ENCODE measurements around the gene DUS1L. TPM values are rescaled to one million over a fixed set of nuclear protein-coding genes. Genes with fewer than 3 reads are reported as not detected.

DUS1L gene
- total RNA-seq, 1 donor from 2014 or later: 18.8 TPM

- no peak for FAIRE-seq
- no peak for DNase-seq (ENCODE audit: low spot score in 2 of 2)
Observed at GRCh38 chr17:82060001-82060380, 5.6 kb downstream of the DUS1L start.

GRCh38 chr17:82059272-82060000 is 6.2 kb downstream of the DUS1L start:
- DNase-seq (ENCODE audit: low spot score in 2 of 2): no peak
- no peak for FAIRE-seq

GRCh38 chr17:82058855-82059249 is 6.8 kb downstream of the DUS1L start:
- DNase-seq (ENCODE audit: low spot score in 2 of 2): no peak
- no peak for FAIRE-seq

- DNase-seq (ENCODE audit: low spot score in 2 of 2): no peak
Observed at GRCh38 chr17:82058230-82058854, 7.3 kb downstream of the DUS1L start.

GRCh38 chr17:82056729-82057621 is 8.6 kb downstream of the DUS1L start:
- no peak for DNase-seq (ENCODE audit: low spot score in 2 of 2)
- FAIRE-seq: no peak

More at GRCh38 chr17:82058230-82058854, 7.3 kb downstream of the DUS1L start:
- no peak for FAIRE-seq

- FAIRE-seq: no peak
- DNase-seq (ENCODE audit: low spot score in 2 of 2): no peak
Observed at GRCh38 chr17:82055965-82056728, 9.5 kb downstream of the DUS1L start.

GRCh38 chr17:82055023-82055964 is 10.3 kb downstream of the DUS1L start:
- DNase-seq (ENCODE audit: low spot score in 2 of 2): no peak
- FAIRE-seq: no peak

GRCh38 chr17:82054351-82055022 is 11.1 kb downstream of the DUS1L start:
- FAIRE-seq (no peak), DNase-seq (ENCODE audit: low spot score in 2 of 2) (no peak)

- no peak for FAIRE-seq
- DNase-seq (ENCODE audit: low spot score in 2 of 2): no peak
Observed at GRCh38 chr17:82053556-82054263, 11.9 kb downstream of the DUS1L start.

- DNase-seq (ENCODE audit: low spot score in 2 of 2) (no peak), FAIRE-seq (no peak)
Observed at GRCh38 chr17:82053130-82053529, 12.5 kb downstream of the DUS1L start.

GRCh38 chr17:82052638-82053059 is 13.0 kb downstream of the DUS1L start:
- DNase-seq (ENCODE audit: low spot score in 2 of 2): no peak
- FAIRE-seq: no peak

GRCh38 chr17:82051776-82052637 is 13.6 kb downstream of the DUS1L start, which contains the start of the genes GPS1 and RFNG:
Gene GPS1 (plus strand): TSS chr17:82051898. CDS start chr17:82051932, 34 bp downstream.
Gene RFNG (minus strand): TSS chr17:82051811. CDS start chr17:82051766, 45 bp downstream.
- FAIRE-seq (no peak), DNase-seq (ENCODE audit: low spot score in 2 of 2) (peak; percentile 98 to 99)

GRCh38 chr17:82050761-82051641 is 14.6 kb downstream of the DUS1L start:
- FAIRE-seq (no peak), DNase-seq (ENCODE audit: low spot score in 2 of 2) (peak in 1 of 2 donors; percentile 53)

GRCh38 chr17:82050152-82050760 is 15.3 kb downstream of the DUS1L start:
- FAIRE-seq: no peak
- DNase-seq (ENCODE audit: low spot score in 2 of 2): no peak

GRCh38 chr17:82049521-82049971 is 16.1 kb downstream of the DUS1L start:
- no peak for DNase-seq (ENCODE audit: low spot score in 2 of 2)
- no peak for FAIRE-seq
